ENCODE results near the gene ZFP57. TPM values are rescaled to one million over a fixed set of nuclear protein-coding genes. Genes with fewer than 3 reads are reported as not detected.

ZFP57 gene
- total RNA-seq, 1 donor from 2014 or later, result not detected

DNA sequence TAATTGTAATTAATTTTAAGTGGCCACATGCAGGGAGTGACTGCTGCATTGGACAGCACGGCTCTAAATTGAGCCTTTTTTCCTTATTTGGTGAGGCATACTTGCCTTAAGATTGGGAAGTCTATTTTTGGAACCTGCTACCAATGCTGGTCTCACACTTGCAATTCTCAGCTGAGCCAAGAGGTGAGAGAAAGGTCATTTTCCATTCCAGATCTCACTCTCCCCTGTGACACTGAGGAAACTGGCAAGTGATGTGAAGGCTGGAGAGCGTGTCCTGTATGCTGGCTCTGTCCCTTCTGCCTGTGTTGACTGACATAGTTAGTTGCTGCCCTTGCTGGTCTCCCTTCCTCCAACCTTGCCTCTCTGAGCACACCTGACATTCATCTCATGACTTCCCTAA lies 24.8 kb downstream of the ZFP57 start:
- DNase-seq (ENCODE audit: low spot score), result no peak

DNA sequence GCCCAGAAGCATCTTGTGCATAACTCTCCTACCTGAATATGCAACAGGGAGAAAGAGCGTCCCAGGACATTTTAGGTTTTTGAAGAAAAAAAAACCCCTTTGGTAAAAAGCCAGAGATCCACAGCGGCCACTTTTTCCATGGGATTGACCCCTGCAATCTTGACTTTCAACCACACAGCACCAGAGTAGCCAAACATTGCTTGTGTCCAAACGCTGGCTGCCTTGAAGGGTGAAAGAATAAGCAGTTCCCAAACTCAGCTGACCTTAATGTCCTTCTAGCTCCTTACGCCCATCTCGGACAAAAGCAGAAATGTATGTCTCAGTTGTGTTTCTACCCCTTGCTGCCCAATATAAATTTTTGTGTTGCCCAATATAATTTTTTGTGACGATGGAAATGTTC lies 25.3 kb downstream of the ZFP57 start:
- DNase-seq (ENCODE audit: low spot score), result no peak

DNA sequence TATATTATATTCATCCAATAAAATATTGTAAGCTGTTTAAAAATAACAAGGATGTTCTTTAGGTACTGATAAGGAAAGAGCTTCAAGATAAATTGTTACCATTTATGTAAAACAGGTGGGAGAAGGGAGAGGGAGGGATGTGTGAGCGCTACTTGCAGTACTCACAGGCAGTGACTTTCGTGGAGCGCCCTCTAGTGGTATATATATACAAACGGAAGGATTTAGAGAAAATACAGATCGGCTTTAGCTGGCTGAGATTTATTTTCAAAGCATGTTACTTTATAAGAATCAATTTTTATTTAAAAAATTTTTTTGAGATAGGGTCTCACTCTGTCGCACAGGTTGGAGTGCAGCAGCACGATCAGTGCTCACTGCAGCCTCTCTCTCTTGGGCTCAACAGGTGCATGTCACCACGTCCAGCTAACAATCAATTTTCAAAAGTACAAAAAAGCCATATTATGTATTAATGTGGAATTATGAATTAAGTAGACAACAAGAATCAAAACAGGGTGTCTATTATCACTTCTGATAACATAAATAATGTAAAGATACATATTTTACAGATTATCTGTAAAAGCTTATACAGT lies 27.4 kb downstream of the ZFP57 start:
- no peak for DNase-seq (ENCODE audit: low spot score)

DNA sequence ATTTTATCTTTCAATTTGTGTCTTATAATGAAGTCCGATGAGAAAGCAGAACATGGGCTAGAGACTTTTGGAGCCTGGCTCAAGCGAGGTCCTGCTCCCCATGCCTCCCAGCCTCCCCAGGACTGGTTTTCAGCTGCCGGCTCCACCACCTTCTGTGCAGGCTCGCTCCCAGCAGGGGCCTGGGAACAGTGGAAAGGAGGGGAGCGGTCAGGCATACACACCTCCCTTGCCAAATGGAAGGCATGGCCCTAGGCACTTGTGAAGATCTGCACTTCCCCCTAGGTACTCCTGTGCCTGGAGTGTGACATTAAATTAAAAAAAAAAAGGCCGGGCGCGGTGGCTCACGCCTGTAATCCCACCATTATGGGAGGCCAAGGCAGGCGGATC lies 28.8 kb downstream of the ZFP57 start:
- no peak for DNase-seq (ENCODE audit: low spot score)

DNA sequence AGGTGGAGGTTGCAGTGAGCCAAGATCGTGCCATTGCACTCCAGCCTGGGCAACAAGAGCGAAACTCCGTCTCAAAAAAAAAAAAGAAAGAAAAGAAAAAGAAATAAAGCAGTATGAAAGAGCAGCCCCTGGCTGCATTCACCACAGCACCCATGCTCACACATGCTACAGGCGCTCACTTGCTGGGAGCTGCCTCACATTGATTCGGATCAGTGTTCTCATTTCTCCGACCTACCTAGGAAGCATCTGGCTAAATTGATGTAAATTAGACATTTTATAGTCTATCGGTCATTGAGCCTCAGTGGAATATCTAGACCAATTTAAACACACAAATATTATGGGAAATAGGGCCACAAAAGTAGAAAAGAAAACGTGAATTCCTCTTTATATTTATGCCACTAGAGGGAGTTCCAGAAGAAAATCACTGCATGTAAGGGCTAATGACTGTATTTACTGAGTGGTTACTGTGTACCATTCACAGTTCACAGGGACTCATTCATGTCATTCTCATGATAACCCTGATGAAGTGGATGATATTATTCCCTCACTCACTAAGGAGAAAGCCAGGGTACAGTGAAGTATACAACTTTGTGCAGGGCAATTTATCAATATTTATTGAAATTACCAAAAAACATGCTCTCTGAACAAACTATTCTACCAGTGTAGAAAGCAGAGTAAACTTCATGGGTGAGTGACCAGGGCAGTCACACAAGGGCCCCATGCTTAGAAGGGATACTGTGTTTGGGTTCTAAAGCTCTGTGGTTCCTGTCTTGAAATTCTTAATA lies 29.3 kb downstream of the ZFP57 start:
- DNase-seq (ENCODE audit: low spot score), result no peak

DNA sequence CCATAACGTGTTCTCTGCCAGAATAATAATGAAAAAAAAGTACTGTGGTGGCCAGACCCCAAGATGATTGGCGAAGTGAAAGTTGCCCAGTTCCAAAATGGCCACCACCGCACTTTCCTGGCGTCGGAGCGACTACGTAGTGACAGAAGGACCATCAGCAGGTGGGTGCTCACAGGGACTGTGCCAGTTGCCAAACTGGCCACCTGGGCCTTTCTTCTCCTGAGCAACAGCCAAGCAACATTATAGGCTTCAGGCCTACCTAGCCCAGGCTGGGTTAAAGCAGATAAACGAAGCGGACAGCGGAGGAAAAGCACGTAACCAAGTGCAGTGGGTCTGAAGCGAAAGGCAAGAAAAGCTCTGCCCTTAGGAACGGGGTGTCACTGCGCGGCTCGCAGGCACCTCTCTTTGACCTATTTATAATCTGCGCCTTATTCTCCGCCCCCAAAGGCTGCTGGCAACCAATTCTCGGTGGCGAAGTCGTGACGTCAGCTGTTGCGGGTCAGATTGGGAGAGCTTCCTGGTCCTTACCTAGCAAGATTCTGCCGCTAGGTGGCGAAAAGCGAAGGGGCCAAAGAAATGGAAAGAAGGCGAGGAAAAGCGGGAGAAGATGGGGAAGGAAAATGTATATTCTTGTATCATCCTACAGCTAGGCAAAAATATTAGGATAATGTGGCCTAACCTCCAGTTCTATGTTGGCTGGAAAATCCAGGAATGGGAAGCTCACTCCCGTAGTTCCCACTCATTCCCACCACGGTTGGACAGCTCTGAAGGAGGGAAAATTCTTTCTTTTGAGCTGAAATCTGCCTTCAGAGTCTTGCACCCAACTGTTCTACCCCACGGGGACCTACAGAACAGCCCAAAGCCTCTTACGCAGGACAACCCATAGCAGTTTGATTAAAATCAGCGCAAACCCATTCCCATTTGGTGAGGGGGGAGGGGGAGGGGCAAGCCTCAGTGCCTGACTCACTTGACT lies 31.0 kb downstream of the ZFP57 start:
- peak; percentile 98 for DNase-seq (ENCODE audit: low spot score)

DNA sequence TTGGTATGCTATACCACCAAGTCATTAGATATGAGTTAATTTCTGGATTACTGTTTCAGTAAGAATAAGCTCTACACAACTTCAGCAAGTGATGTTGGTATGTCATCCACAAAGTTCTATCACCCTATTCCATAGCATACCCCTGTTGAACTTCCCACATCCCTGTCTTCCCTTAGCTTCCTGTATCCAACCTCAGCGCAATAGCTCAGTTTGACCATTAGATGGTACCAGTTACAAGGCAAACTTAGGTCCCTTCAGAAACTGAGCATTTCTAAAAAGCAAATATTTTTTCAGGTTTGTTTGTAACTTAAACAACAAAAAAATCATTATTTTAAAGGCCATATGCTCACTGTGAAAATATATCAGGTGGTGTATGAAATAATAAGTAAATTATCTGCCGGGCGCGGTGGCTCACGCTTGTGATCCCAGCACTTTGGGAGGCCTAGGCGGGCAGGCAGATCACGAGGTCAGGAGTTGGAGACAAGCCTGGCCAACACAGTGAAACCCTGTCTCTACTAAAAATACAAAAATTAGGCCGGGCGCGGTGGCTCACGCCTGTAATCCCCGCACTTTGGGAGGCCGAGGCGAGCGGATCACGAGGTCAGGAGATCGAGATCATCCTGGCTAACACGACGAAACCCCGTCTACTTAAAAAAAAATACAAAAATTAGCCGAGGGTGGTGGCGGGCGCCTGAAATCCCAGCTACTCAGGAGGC lies 32.9 kb downstream of the ZFP57 start:
- DNase-seq (ENCODE audit: low spot score), result no peak

DNA sequence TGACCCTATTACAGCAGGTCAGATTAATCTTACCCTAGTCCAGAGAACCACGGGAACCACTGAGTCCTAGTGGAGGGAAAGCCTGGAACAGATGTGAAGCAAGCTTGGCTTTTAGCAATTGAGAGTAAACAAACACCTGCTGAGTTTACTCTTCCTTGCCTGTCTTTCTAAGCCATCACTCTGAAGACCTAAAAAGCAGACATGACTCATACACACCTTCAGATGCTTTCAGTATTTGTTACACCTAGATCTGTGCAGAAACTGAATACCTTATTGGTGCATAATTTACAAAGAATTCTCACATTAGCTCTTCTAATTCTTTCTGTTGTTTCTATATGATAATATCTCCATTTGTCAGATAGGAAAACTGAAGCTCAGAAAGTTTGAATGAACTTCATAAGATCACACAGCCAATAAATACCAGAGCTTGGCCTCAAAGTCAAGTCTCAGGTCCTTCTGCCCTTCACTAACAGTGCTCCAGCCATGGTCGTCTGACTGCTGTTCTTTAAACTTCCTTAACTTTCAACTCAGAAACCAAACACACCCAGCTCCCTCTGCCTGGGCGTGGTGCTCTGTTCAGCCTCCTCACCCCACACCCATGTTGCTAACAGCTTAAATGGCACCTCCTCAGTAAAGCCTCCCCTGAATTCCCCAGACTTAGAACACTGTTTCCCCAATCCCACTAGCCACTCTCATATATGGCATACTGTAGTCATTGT lies 39.4 kb downstream of the ZFP57 start:
- no peak for DNase-seq (ENCODE audit: low spot score)

DNA sequence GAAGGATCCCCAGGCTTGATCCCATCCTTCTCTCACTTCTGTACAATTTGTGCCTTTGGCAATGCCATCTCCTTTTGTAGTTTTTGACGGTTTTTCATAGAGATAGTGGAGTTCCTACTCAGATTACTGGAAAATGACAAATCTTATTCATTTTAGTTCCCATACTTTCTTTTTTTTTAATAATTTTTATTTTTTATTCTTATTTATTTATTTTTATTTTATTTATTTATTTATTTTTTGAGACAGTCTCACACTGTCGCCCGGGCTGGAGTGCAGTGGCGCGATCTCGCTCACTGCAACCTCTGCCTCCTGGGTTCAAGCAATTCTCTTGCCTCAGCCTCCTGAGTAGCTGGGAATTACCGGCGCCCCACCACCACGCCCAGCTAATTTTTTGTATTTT lies 43.7 kb downstream of the ZFP57 start:
- no peak for DNase-seq (ENCODE audit: low spot score)

DNA sequence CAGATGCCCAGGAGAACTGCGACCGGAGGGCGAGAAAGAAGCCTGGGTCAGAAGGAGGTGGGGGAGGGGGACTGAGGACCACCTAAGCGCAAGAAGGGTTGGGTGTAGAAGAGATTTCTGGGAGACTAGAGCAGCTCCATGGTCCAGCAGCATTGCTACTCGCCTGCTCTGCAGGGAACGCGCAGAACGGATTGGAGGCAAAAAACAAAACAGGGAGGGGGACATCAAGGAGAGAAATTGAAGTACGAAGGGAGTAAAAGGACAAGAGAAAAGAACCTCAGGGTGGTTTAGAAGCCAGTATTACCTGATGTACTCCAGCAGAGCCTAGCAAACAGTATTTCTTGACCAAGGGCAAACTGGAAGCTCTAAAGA lies 47.4 kb downstream of the ZFP57 start:
- DNase-seq (ENCODE audit: low spot score), result no peak

DNA sequence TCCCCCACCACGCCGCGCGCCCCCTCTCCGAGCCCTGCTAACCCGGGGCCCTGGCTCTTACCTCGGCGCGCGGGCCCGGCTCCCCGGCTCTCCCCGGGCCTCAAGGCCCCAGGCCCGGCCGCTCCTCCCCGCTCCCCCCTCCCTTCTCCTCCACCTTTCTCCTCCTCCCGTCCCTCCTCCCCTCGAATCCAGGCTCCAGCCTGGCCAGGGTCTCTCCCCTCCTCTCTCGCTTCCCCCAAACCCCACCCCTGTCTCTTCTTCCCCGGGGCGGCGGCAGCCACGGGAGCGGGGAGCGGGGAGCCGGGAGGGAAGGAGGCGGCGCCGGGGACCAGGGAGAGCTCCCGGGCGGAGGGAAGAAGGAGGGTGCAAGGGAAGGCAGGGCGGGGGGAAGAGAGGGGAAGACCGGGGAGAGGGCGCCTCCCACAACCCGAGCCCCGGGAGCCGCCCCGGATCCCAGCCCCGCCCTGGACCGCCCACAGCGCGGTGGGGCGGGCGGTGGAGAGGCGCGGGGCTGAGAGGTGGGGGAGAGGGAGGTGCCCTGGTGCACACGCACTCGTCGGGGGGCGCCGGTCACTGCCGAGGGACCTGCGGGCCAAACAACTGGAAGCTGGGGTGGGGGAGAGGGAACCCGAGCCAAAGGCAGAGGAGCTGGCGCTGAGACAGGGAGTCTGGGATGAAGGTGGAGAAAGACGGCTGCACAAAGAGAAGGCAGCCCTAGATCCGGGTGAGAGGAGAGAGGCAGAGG lies 48.0 kb downstream of the ZFP57 start, which contains the start of gene GABBR1:
Gene GABBR1, minus strand, starts transcription at position 395 of the 745 bp plus-strand sequence. CDS start 798 bp downstream, outside the sequence.
- DNase-seq (ENCODE audit: low spot score), result peak; percentile 92

DNA sequence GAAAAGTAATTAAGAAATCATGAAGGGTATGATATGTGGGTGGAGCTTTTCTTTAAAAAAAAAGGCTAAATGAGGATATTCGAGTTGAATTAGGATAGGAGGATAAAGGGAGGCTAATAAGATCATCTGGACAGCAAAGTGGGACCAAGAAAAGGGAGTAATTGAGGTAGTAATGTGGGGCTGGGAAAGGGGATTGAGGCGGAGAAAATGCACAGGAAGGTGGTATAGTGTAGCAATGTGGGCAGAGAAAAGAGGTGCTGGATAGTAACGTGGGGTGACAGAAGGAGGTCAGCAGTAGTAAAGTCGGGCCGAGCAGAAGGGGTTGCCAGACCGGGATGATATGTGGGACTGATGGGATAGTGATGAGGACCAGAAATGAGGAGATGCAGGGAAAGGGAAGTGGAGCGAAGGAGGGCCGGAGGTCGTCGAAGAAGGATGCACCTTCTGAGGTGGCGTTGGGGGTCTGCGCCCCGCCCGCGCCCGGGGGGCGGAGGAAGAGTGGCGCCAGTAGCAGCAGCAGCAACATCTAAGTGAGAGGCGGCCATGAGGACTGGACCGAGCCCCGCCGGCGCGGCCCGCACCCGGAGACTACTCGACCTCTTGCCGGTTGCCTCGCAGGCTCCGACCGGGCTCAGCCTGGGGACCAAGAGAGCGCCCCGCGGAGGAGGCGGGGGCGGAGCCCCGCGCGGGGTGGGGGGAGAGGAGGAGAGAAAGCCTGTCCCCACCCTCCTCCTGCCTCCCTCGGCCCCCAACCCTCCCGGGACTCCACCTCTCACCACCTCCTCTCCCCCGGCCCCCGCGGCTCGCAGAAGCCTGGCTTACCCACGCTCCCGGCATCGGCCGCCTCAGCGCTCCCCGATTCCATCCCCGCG lies 48.9 kb downstream of the ZFP57 start:
- peak; percentile 90 for DNase-seq (ENCODE audit: low spot score)

DNA sequence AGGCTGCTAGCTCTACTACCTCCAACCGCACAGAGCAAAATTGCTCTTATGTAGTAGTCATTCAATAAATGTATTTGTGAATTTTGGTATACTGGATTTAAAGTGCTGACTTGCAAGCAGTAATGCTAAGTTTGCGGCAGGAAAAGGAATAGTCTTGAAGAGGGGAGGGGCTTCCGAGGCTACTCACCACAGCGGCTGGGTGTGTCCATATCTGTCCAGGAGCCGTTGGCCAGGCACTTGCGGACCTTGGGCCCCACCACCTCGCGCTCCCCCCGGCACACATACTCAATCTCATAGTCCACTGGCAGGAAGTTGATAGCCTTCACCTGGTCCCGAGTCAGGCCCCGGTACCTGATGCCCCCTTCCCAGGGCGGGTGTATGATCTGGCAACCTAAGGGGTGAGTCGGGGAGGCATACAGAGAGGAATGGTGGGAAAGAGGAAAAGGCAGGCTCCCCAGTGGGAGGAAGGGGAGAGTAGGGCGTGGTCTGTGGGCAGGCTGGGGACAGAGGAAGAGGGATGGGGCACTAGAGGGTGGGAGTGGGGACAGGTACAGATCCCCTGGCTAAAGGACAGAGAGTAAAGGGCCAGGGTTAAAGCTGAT lies 49.6 kb downstream of the ZFP57 start:
- no peak for DNase-seq (ENCODE audit: low spot score)

DNA sequence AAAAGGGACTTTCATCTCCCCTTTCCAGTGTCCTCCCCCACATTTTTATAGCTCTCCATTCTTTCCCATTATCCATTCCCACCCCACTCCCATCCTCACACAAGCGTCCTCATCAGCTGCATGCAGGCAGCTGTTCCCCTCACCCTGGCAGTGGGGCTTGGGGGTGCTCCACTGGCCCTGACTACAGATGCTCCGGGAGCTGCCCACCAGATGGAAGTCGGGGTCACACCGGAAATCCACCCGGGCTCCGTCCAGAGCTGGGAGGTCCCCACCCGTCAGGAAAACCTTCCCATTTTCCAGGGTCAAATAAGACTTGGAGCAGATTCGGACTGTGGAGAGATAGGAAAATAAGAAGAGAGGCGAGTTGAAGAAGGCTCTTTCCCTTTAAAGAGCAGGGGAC lies 50.6 kb downstream of the ZFP57 start:
- DNase-seq (ENCODE audit: low spot score), result no peak

DNA sequence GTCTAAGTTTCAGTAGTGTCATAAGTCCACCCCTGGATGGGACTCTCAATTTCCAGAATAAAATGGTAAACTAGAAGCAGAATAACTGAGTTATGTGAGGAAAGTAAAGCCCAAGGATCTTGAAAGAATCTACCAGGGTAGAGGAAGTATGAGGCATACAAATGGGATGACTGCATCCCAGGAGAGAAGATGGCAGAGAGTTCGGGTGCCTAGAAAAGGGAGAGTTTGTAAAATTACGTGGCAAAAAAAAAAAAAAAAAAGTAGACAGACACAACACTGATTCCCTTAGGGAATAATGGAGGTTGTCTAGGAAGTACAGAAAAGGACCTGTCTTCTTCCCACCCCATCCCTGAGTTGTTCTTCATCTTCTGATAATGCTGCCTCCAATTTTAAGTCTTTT lies 51.4 kb downstream of the ZFP57 start:
- no peak for DNase-seq (ENCODE audit: low spot score)

DNA sequence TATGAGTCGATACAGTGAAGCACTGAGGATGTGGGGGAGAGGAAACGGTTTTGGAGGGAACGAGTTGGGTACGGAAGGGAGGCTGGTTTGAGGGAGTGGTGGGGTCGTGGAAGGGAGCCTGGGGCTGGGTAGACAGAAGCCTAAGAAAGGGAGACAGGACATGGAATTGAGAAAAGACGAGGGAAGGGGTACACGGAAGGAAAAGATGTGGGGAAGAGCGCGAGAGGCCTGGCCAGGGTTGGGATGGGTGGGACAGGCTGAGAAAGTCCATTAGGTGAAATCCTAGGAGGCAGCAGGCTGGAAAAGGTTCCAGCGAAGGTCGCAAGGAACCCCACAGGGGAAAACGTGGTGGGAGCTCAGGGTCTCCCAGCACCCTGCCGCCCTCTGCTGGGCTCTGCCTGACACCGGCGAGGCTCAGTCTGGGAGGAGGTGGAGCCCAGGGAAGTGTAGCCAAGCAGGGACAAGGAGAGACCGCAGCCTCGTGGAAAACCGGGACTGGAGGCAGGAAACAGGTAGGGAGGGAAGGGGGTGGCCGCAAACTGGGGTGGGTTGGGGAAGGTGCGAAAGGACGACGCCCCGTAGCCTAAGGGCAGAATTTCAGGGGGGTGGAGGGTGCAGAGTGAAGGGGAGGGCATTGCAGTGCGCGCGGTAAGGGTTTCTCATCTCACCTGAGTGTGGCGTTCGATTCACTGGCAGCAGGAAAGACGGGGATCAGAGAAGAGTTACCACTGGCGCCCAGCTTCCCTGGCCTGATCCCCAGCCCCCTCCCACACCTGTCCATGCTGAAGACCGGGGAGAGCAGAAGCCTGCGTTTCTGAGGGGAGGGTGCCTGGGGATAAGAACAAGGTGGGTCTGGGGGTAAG lies 52.3 kb downstream of the ZFP57 start:
- DNase-seq (ENCODE audit: low spot score), result peak; percentile 90

DNA sequence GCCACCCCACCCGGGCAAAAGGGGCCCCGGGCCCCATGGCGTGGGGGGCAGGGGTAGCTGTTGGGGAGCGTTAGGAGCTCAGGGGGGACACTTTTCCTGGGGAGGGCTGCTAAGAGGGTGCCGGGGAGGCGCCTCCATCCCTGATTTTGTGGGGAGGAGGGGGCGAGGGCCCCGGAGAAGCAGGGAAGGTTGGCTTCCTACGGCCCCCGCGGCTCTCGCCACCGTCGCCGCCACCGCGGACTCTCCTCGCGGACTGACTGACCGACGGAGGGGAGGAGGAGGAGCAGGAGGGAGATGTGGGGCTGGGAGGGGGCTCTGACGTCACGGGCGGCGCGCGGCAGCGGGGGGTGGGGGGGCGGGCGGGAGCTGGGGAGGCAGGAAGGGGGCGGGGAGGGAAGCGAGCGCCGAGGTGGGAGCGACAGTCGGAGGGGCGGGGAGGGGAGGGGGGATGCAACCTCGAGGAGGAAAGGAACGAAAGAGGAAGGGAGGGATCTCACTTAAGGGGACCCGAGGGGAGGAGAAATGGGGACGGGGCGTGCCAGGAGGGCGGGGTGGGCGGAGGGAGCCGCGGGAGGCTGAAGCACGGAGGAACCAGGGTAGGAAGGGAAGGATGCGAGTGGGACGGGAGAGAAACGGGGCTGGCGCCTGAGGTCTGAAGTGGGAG lies 53.1 kb downstream of the ZFP57 start:
- DNase-seq (ENCODE audit: low spot score), result peak; percentile 90

Measured in mesenteric fat pad (tissue), 1 donor.